NCI-H82 treated with DMSO at 0.1 percent for 48 hours (cell line): ENCODE measurements around the gene KIF6.

Experiments used
- DNase-seq: peaks from one replicate; lab custom pipeline; 2025; ENCODE audit not compliant: unreplicated experiment; lab: John Stamatoyannopoulos, UW

The KIF6 gene

GRCh38 chr6:39666706-39667489 lies 58.3 kb downstream of the KIF6 start:
- no peak for DNase-seq

GRCh38 chr6:39665861-39666260 lies 59.3 kb downstream of the KIF6 start:
- no peak for DNase-seq

- DNase-seq = no peak
Measured at GRCh38 chr6:39664173-39664572, 61.0 kb downstream of the KIF6 start.

GRCh38 chr6:39657355-39658135 lies 67.7 kb downstream of the KIF6 start:
- DNase-seq = no peak

GRCh38 chr6:39654121-39654520 lies 71.1 kb downstream of the KIF6 start:
- no peak for DNase-seq

DNA sequence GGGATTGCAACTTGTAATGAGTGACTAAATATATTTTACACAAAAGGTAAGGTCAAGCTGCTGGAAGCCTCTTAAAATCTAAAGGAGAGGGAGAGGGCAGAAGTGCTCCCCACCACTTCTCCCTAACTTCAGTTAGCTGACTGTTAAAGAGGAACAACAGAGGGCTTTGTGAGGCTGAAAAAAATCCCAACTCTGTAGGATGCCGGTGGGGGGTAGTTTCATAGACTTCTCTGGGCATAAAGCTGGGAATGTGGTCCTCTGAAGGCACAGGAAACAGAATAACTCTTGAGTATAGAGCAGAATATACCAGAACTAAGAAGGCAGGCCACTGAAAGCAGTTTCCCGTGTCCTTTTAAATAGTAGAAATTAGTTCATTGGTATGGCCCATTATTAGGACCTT lies 71.6 kb downstream of the KIF6 start:
- no peak for DNase-seq

- DNase-seq = no peak
Measured at GRCh38 chr6:39649996-39650395, 75.2 kb downstream of the KIF6 start.

DNA sequence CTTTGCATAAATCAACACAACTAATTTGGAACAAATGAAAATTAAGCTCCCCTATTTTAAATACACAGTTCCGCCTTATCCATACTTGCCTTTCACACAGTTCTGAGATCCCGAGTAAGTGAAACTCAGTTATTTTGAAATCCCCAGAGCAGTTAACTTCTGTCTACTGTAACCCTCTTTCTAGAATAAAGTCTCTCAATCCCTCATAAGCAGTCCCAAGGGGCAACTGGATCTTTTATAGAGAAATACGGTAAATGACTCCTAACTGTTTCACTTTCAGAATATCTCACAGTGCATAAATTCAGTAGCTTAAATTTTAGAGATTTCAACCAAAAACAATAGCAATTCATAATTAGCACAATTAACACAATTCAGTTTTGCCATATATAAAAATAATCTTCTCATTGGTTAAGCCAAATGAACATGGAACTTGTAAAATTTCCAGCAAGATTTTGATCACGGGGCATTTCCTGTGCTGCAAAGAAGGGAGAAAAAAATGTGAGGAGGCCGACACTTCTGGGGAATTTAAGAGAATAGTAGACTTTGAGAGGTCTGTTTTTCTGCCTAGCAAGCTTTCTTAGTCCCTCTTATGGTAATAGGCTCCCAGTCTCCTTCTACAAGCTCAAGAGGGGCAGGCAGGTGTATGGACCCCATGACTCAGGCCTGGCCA lies 78.3 kb downstream of the KIF6 start:
- DNase-seq = no peak

- DNase-seq = no peak
Measured at GRCh38 chr6:39642270-39642669, 82.9 kb downstream of the KIF6 start.

- no peak for DNase-seq
Measured at GRCh38 chr6:39638126-39638822, 86.9 kb downstream of the KIF6 start.

DNA sequence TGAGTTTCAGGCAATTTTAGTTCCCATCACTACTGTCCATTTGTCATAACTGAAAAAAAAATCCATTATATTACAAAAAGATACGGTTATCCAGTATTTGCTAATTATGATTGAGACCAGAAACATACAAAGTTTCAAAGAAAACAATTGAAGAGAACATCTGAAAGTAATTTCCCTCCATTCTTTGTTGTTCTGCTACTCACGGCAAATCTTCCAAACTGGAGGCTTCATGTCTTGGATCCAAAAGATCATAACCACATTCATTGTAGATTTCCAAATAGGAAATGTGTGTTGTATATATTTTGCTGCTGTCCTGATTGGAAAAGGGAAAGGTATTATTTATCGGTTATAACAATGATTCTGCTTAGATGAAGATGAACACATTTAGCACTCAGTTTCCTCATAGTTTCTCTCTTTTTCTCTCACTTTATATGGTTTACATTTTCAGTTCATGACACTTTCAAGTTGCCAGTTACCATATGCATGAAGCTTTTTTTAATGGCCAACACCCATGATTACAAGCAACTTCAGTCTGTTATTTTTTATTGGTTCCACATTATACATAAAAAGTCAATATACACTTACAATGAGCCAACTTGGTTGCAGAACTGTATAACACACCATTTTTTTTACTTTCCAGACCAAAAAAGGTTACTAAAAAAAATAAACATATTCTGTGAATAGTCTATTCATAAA lies 90.4 kb downstream of the KIF6 start:
- DNase-seq = no peak

GRCh38 chr6:39625209-39625608 lies 100.0 kb downstream of the KIF6 start:
- no peak for DNase-seq

- DNase-seq = no peak
Measured at GRCh38 chr6:39623750-39624149, 101.5 kb downstream of the KIF6 start.

GRCh38 chr6:39617520-39617919 lies 107.7 kb downstream of the KIF6 start:
- no peak for DNase-seq

- DNase-seq = no peak
Measured at GRCh38 chr6:39617026-39617425, 108.2 kb downstream of the KIF6 start.

GRCh38 chr6:39615622-39616021 lies 109.6 kb downstream of the KIF6 start:
- DNase-seq = no peak

DNA sequence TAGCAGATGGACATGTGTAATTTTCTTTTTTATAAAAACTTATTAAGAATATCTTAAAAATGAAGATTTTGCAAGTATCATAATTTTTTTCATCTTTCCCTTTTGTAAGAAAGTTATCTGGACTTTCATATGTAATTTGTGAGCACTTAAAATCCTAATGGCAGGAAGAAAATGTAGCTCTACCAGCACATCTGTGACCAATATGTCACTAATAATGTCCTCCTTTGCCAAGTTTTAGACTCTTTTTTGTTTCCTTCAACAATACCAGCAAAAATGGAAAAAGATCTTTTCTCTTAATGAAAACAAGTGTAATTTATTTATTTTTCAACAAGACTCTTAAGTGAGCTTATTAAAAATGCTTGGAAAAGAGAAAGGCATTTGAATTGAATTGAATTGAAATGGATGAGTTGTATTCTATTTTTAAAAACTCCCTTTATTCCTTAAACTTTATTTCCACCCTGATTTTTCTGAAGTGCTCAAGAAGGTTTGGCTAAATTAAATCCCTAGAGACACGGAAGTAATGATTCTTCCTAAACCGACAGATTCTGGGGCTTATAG lies 110.7 kb downstream of the KIF6 start:
- no peak for DNase-seq

GRCh38 chr6:39610221-39610620 lies 115.0 kb downstream of the KIF6 start:
- DNase-seq = no peak

DNA sequence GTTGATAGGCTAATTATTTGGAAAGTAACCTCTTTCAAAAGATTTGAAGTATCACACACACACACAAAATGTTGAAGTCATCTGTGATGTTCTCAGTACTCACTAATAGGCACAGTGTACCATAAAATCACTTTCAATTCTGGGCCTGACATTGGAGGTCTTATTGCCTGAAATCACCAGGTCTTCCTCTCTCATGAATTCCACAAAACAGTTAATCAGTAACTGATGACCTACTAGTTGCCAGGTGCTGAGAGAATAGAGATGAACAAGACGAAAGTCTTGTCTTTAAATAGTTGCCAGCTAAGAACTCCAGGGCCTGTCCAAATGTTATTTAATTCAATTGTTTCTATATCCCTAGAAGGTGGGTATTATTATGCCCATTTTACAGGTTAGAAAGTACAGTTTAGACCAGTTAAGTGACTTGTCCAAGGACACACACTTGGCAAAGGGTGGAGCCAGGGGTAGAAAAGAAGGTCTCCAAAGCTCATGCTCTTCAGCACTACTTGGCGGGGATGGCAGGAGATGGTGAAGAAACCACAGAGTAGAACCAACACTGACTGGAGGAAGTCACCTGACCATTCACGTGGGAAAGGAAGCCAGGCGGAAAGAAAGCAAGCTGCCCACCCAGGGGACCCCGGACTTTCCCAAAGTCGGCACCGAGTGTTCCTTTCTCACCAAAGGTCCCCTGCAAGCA lies 116.4 kb downstream of the KIF6 start:
- no peak for DNase-seq
